Karpas-422 (cell line): ENCODE measurements around the gene FADS2. TPM values are rescaled to one million over a fixed set of nuclear protein-coding genes. Genes with fewer than 3 reads are reported as not detected.

Experiments used
- DNase-seq: peaks from one replicate; pipeline ENCODE4 v3.0.0-alpha.2; 2015
- H2AFZ ChIP-seq: fragments of 200-600 bp; sonication (generic); 2 replicates; pipeline ENCODE4 v1.6.1; 2014; ENCODE audit warnings: antibody characterized with exemption, low read length, mixed read lengths
- H3K27ac ChIP-seq: fragments of 200-600 bp; sonication (generic); 2 replicates; pipeline ENCODE4 v1.5.1; 2014; ENCODE audit warnings: mild to moderate bottlenecking, low read length, moderate library complexity
- H3K27me3 ChIP-seq: fragments of 200-600 bp; sonication (generic); 2 replicates; pipeline ENCODE4 v1.6.1; 2014; ENCODE audit warnings: low read length, mixed read lengths
- H3K36me3 ChIP-seq: fragments of 200-600 bp; sonication (generic); 2 replicates; pipeline ENCODE4 v1.6.1; 2014; ENCODE audit warnings: low read length, mixed read lengths; ENCODE audit not compliant: insufficient read depth
- H3K4me1 ChIP-seq: fragments of 200-600 bp; sonication (generic); 2 replicates; pipeline ENCODE4 v1.6.1; 2014; ENCODE audit warnings: mild to moderate bottlenecking, low read length, mixed read lengths
- H3K4me2 ChIP-seq: fragments of 200-600 bp; sonication (generic); 2 replicates; pipeline ENCODE4 v1.6.1; 2014; ENCODE audit warnings: low read length, low read depth, mild to moderate bottlenecking; ENCODE audit not compliant: poor library complexity, severe bottlenecking
- H3K4me3 ChIP-seq: fragments of 200-600 bp; sonication (generic); 2 replicates; pipeline ENCODE4 v1.5.1; 2014; ENCODE audit warnings: mild to moderate bottlenecking, antibody characterized with exemption, low read length, mixed read lengths
- H3K79me2 ChIP-seq: fragments of 200-600 bp; sonication (generic); 2 replicates; pipeline ENCODE4 v1.6.1; 2014; ENCODE audit warnings: mild to moderate bottlenecking, low read length, mixed read lengths
- H3K9ac ChIP-seq: fragments of 200-600 bp; sonication (generic); 2 replicates; pipeline ENCODE4 v1.6.0; 2014; ENCODE audit warnings: low read length
- H3K9me2 ChIP-seq: fragments of 200-600 bp; sonication (generic), shearing (Covaris generic); replicated peaks from 2 replicates; pipeline ENCODE4 v1.6.0; 2014; ENCODE audit warnings: mild to moderate bottlenecking, low read length, moderate library complexity; ENCODE audit not compliant: insufficient read depth
- H3K9me3 ChIP-seq: fragments of 300-700, 200-600 bp; sonication (generic); 2 replicates; pipeline ENCODE4 v1.6.1; 2014; ENCODE audit warnings: low read length, mixed read lengths
- H4K20me1 ChIP-seq: fragments of 200-600 bp; sonication (generic); 2 replicates; pipeline ENCODE4 v1.6.1; 2014; ENCODE audit warnings: mild to moderate bottlenecking, antibody characterized with exemption, low read length, low read depth; ENCODE audit not compliant: insufficient read depth
- total RNA-seq: library from RNA; depleted of rRNA; stranded (reverse); fragments of >200 nt; shearing (Covaris generic); gene quantifications from 2 replicates; pipeline ENCODE4 v1.2.3, GENCODE V29; 2014; ENCODE audit warnings: low replicate concordance

Gene FADS2
- total RNA-seq, 1 experiment from 2014 or later = 75.7 TPM

- no peak overlapping the region for H3K4me3 ChIP-seq
- H4K20me1 ChIP-seq = peaks cover 4% of the 10 kb centered on the region; the same call in 1 of the 2 replicates
- H3K9me3 ChIP-seq = no peaks in the 10 kb centered on the region
- peaks cover 12% of the 10 kb centered on the region for H3K4me1 ChIP-seq
- H3K9me2 ChIP-seq = no peaks in the 10 kb centered on the region
- H3K27ac ChIP-seq = no peak overlapping the region
- H3K4me2 ChIP-seq = no peak overlapping the region
- no peaks in the 10 kb centered on the region for H3K27me3 ChIP-seq
- H3K36me3 ChIP-seq = no peaks in the 10 kb centered on the region
- no peak overlapping the region for H2AFZ ChIP-seq
- no peaks in the 10 kb centered on the region for H3K79me2 ChIP-seq
- no peak for DNase-seq
- no peak overlapping the region for H3K9ac ChIP-seq
Measured at GRCh38 chr11:61868571-61869428, 40.7 kb downstream of the FADS2 start.

- H3K27ac ChIP-seq = no peak overlapping the region
- H2AFZ ChIP-seq = no peak overlapping the region
- no peak overlapping the region for H3K9ac ChIP-seq
Measured at GRCh38 chr11:61869429-61869707, 41.3 kb downstream of the FADS2 start.

GRCh38 chr11:61869708-61870451, 41.8 kb downstream of the FADS2 start:
- H3K36me3 ChIP-seq = no peaks in the 10 kb centered on the region
- no peaks in the 10 kb centered on the region for H3K9me3 ChIP-seq

More at GRCh38 chr11:61869429-61869707, 41.3 kb downstream of the FADS2 start:
- Histone ChIP-seq H3K36me3 (no peaks in the 10 kb centered on the region), H3K9me2 (no peaks in the 10 kb centered on the region), H3K4me3 (no peak overlapping the region), H3K9me3 (no peaks in the 10 kb centered on the region), H3K27me3 (no peaks in the 10 kb centered on the region), H3K4me1 (peaks cover 12% of the 10 kb centered on the region), H4K20me1 (peaks cover 4% of the 10 kb centered on the region; the same call in 1 of the 2 replicates), H3K79me2 (no peaks in the 10 kb centered on the region), H3K4me2 (no peak overlapping the region)
- DNase-seq = no peak

GRCh38 chr11:61870541-61871031, 42.5 kb downstream of the FADS2 start:
- no peaks in the 10 kb centered on the region for H3K9me2 ChIP-seq
- H3K79me2 ChIP-seq = no peaks in the 10 kb centered on the region
- no peaks in the 10 kb centered on the region for H3K9me3 ChIP-seq
- H4K20me1 ChIP-seq = peaks cover 4% of the 10 kb centered on the region; the same call in 1 of the 2 replicates
- no peak overlapping the region for H3K27ac ChIP-seq
- DNase-seq = no peak
- H3K36me3 ChIP-seq = no peaks in the 10 kb centered on the region
- H3K9ac ChIP-seq = no peak overlapping the region
- H2AFZ ChIP-seq = no peak overlapping the region
- peaks cover 12% of the 10 kb centered on the region for H3K4me1 ChIP-seq
- no peaks in the 10 kb centered on the region for H3K27me3 ChIP-seq
- no peak overlapping the region for H3K4me3 ChIP-seq
- no peak overlapping the region for H3K4me2 ChIP-seq

More at GRCh38 chr11:61869708-61870451, 41.8 kb downstream of the FADS2 start:
- DNase-seq = no peak
- no peak overlapping the region for H3K4me3 ChIP-seq
- no peaks in the 10 kb centered on the region for H3K9me2 ChIP-seq
- H3K4me1 ChIP-seq = peaks cover 12% of the 10 kb centered on the region
- no peak overlapping the region for H3K4me2 ChIP-seq
- no peaks in the 10 kb centered on the region for H3K79me2 ChIP-seq
- no peak overlapping the region for H2AFZ ChIP-seq
- H3K27ac ChIP-seq = no peak overlapping the region
- no peaks in the 10 kb centered on the region for H3K27me3 ChIP-seq
- H4K20me1 ChIP-seq = peaks cover 4% of the 10 kb centered on the region; the same call in 1 of the 2 replicates
- H3K9ac ChIP-seq = no peak overlapping the region

GRCh38 chr11:61871158-61871597, 43.1 kb downstream of the FADS2 start:
- peak; percentile 91 for DNase-seq
- Histone ChIP-seq H3K4me3 (peak overlapping the region; percentile 39; the same call in 1 of the 2 replicates), H3K9ac (peak overlapping the region; percentile 48), H3K27ac (no peak overlapping the region), H2AFZ (peak overlapping the region; percentile 81), H3K4me2 (peak overlapping the region; percentile 66), H3K27me3 (no peaks in the 10 kb centered on the region), H4K20me1 (peaks cover 4% of the 10 kb centered on the region; the same call in 1 of the 2 replicates), H3K79me2 (no peaks in the 10 kb centered on the region), H3K4me1 (peaks cover 12% of the 10 kb centered on the region), H3K9me3 (no peaks in the 10 kb centered on the region), H3K36me3 (no peaks in the 10 kb centered on the region), H3K9me2 (no peaks in the 10 kb centered on the region)

GRCh38 chr11:61872935-61873565, 45.0 kb downstream of the FADS2 start:
- Histone ChIP-seq H3K4me1 (peaks cover 12% of the 10 kb centered on the region), H3K9me2 (no peaks in the 10 kb centered on the region), H2AFZ (no peak overlapping the region), H3K36me3 (no peaks in the 10 kb centered on the region), H3K79me2 (no peaks in the 10 kb centered on the region), H4K20me1 (no peaks in the 10 kb centered on the region), H3K9me3 (no peaks in the 10 kb centered on the region), H3K27ac (no peak overlapping the region), H3K4me3 (no peak overlapping the region), H3K9ac (no peak overlapping the region), H3K27me3 (no peaks in the 10 kb centered on the region), H3K4me2 (no peak overlapping the region)
- no peak for DNase-seq

- Histone ChIP-seq H3K27ac (no peak overlapping the region), H3K9me2 (no peaks in the 10 kb centered on the region), H4K20me1 (no peaks in the 10 kb centered on the region), H3K4me3 (no peak overlapping the region), H3K79me2 (no peaks in the 10 kb centered on the region), H3K27me3 (no peaks in the 10 kb centered on the region), H2AFZ (no peak overlapping the region), H3K9ac (no peak overlapping the region), H3K4me2 (no peak overlapping the region), H3K9me3 (no peaks in the 10 kb centered on the region), H3K4me1 (peaks cover 12% of the 10 kb centered on the region), H3K36me3 (no peaks in the 10 kb centered on the region)
- DNase-seq = no peak
Measured at GRCh38 chr11:61873588-61874376, 45.7 kb downstream of the FADS2 start.
